ENCODE data around the gene SUV39H1.
"Not testable (repeated sequence)": the region's sequence is repeated elsewhere in the genome, so short reads cannot be mapped to it uniquely, and the experiment has no call there.

Gene SUV39H1

DNA sequence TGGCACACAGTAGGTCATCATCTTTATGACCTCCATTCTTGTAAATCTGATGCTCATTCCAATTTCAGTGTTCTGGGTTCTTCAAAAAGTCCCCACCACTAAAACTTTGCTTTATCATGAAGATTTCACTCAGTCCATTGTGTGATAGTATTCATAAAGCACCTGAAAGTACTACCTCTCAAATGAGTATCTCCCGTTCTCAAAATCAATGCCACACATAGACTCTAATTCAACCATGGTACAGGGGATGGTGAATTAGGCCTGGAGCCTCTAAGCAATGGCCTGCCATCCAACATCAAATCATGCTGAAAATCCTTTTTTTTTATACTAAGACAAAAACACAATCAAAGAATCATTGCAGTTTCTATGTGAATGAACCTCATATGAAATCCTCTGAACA lies 32.4 kb upstream of the SUV39H1 start:
- in situ Hi-C loops (cut with HindIII; ENCODE audit: low pct_ligation_motif_present, low sequenced_read_pairs): no loop called here
- no peak for TF ChIP-seq CTCF (IDR thresholded peaks at IDR 0.05; ENCODE audit: low read depth, low read length, missing control alignments)
- no peak for DNase-seq
- Histone ChIP-seq H3K36me3 (replicated peaks) (no peaks in the 10 kb centered on the region), H3K4me3 (ENCODE audit: low read depth, low read length) (no peak overlapping the region), H3K27ac (no peak overlapping the region), H3K27me3 (replicated peaks) (no peaks in the 10 kb centered on the region)

DNA sequence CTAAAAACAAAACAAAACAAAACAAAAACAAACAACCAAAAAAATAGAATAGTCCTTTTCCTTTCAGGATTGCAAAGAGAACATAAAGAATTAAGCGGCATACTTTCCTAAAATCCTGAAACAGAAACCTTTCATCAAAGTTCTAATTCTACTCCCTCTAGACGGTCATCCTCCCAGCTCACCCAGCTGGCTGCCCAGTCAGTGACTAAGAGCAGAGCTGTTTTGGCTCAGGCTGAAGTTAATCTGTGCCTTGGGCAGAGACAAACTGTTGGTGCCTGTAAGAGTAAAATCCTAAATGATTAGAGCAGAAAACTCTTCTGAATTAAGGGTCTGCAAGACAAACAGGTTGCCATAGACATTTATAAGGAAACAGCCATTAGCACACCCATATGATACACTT lies 30.5 kb upstream of the SUV39H1 start:
- Histone ChIP-seq H3K4me3 (ENCODE audit: low read depth, low read length) (no peak overlapping the region), H3K27ac (no peak overlapping the region), H3K36me3 (replicated peaks) (no peaks in the 10 kb centered on the region), H3K27me3 (replicated peaks) (no peaks in the 10 kb centered on the region)
- in situ Hi-C loops (cut with HindIII; ENCODE audit: low pct_ligation_motif_present, low sequenced_read_pairs): no loop called here
- TF ChIP-seq CTCF (IDR thresholded peaks at IDR 0.05; ENCODE audit: low read depth, low read length, missing control alignments): no peak
- peak; percentile 4 for DNase-seq

- no peak for TF ChIP-seq CTCF (IDR thresholded peaks at IDR 0.05; ENCODE audit: low read depth, low read length, missing control alignments)
- H3K27me3 ChIP-seq (replicated peaks): no peaks in the 10 kb centered on the region
- H3K36me3 ChIP-seq (replicated peaks): no peaks in the 10 kb centered on the region
- in situ Hi-C loops (cut with HindIII; ENCODE audit: low pct_ligation_motif_present, low sequenced_read_pairs): no loop called here
- H3K27ac ChIP-seq: no peak overlapping the region
- no peak for DNase-seq
- no peak overlapping the region for H3K4me3 ChIP-seq (ENCODE audit: low read depth, low read length)
Measured at GRCh38 chrX:48666649-48667048, 29.9 kb upstream of the SUV39H1 start.

DNA sequence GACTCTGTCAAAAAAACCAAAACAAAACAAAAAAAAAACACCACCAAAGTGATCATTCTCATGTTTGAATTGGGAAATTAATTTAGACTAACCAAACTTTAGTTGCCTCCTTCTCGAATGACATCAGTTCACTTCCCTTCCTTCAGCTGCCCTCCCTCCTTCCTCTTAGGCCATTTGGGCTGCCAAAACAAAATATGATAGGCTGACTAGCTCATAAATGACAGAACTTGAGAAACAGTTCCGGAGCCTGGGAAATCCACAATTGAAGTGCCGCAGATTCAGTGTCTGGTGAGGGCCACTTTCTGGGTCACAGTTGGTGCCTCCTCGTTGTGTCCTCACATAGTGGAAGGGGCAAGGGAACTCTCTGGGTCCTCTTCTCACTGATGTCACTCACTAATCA lies 29.0 kb upstream of the SUV39H1 start:
- no peak for TF ChIP-seq CTCF (IDR thresholded peaks at IDR 0.05; ENCODE audit: low read depth, low read length, missing control alignments)

GRCh38 chrX:48668187-48668586 lies 28.3 kb upstream of the SUV39H1 start:
- in situ Hi-C loops (cut with HindIII; ENCODE audit: low pct_ligation_motif_present, low sequenced_read_pairs); DNase-seq; H3K36me3 ChIP-seq (replicated peaks); H3K27me3 ChIP-seq (replicated peaks); H3K27ac ChIP-seq; H3K4me3 ChIP-seq (ENCODE audit: low read depth, low read length): not testable (repeated sequence)

More for the DNA sequence above, 29.0 kb upstream of the SUV39H1 start:
- no peaks in the 10 kb centered on the region for H3K27me3 ChIP-seq (replicated peaks)
- in situ Hi-C loops (cut with HindIII; ENCODE audit: low pct_ligation_motif_present, low sequenced_read_pairs): no loop called here
- DNase-seq: no peak
- no peak overlapping the region for H3K4me3 ChIP-seq (ENCODE audit: low read depth, low read length)
- no peaks in the 10 kb centered on the region for H3K36me3 ChIP-seq (replicated peaks)
- no peak overlapping the region for H3K27ac ChIP-seq

DNA sequence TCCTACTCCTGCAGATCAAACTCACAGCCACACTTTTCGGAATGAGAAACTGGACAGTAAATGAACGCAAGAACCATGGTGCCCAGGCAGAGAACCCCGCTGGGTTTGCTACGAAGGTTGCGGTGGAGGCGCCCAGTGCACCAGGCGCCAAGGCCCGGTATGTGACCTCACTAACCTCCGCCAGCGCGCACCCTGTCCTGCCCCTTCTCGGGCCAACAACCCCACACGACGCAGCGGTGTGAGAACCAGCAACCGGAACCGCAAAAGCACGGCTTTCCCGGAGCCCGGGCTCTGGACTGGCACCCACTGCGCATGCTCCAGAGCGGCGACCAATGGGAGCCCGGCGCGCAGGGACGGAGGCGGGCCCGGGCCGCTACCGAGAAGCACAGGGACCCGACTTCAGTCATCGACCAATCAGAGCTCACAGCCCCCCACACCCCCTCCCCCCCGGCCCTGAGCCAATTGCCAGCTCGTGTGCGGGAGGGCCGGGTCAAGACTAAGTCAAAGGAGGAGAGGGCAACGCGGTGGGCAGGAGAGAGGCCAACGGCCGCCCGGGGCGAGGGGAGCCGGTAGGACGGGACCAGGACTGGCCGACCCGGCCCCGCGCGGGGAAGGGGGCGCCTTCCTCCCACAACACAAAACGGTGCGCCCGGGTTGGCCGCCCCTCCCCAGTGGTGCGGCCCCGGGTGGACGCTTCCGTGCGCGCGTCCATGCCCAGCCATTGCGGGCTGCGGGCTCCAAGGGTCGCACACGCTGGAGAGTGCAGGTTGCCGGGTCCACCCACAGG lies 20.2 kb upstream of the SUV39H1 start:
- H3K27me3 ChIP-seq (replicated peaks): no peaks in the 10 kb centered on the region
- no peaks in the 10 kb centered on the region for H3K36me3 ChIP-seq (replicated peaks)
- peak overlapping the region; percentile 74 for H3K4me3 ChIP-seq (ENCODE audit: low read depth, low read length)
- TF ChIP-seq CTCF (IDR thresholded peaks at IDR 0.05; ENCODE audit: low read depth, low read length, missing control alignments): no peak
- peak; percentile 79 for DNase-seq
- in situ Hi-C loops (cut with HindIII; ENCODE audit: low pct_ligation_motif_present, low sequenced_read_pairs): no loop called here
- peak overlapping the region; percentile 38 for H3K27ac ChIP-seq

Data from brain microvascular endothelial cell (primary cell).